Measurements from ENCODE around the gene ABCC4. TPM values are rescaled to one million over a fixed set of nuclear protein-coding genes. Genes with fewer than 3 reads are reported as not detected.

ABCC4 gene
- total RNA-seq, 1 donor from 2014 or later, result 2.5 TPM

- ATAC-seq (ENCODE audit: poor library complexity) (no peak), DNase-seq (no peak)
- intact Hi-C loops (cut with DNase I), result no loop called here
Measured at GRCh38 chr13:94996445-94996844, 304.8 kb downstream of the ABCC4 start.

GRCh38 chr13:94994506-94994905, 306.7 kb downstream of the ABCC4 start:
- no peak for ATAC-seq (ENCODE audit: poor library complexity)
- DNase-seq, result no peak
- intact Hi-C loops (cut with DNase I), result no loop called here

GRCh38 chr13:94993616-94994015, 307.6 kb downstream of the ABCC4 start:
- no peak for ATAC-seq (ENCODE audit: poor library complexity)

GRCh38 chr13:94992036-94992960, 309.0 kb downstream of the ABCC4 start:
- intact Hi-C loops (cut with DNase I), result no loop called here
- DNase-seq, result no peak
- ATAC-seq (ENCODE audit: poor library complexity), result no peak

More at GRCh38 chr13:94993616-94994015, 307.6 kb downstream of the ABCC4 start:
- intact Hi-C loops (cut with DNase I), result no loop called here
- no peak for DNase-seq

- intact Hi-C loops (cut with DNase I), result no loop called here
- ATAC-seq (ENCODE audit: poor library complexity) (no peak), DNase-seq (no peak)
Measured at GRCh38 chr13:94988654-94989053, 312.6 kb downstream of the ABCC4 start.

- intact Hi-C loops (cut with DNase I), result no loop called here
- no peak for DNase-seq
- ATAC-seq (ENCODE audit: poor library complexity), result no peak
Measured at GRCh38 chr13:94987869-94988268, 313.4 kb downstream of the ABCC4 start.

GRCh38 chr13:94987081-94987480, 314.2 kb downstream of the ABCC4 start:
- intact Hi-C loops (cut with DNase I), result no loop called here
- DNase-seq, result no peak
- ATAC-seq (ENCODE audit: poor library complexity), result no peak

GRCh38 chr13:94984958-94985357, 316.3 kb downstream of the ABCC4 start:
- intact Hi-C loops (cut with DNase I), result no loop called here
- DNase-seq (no peak), ATAC-seq (ENCODE audit: poor library complexity) (no peak)

GRCh38 chr13:94978516-94978915, 322.7 kb downstream of the ABCC4 start:
- ATAC-seq (ENCODE audit: poor library complexity), result no peak
- DNase-seq, result no peak
- intact Hi-C loops (cut with DNase I), result no loop called here

- no peak for DNase-seq
- ATAC-seq (ENCODE audit: poor library complexity), result no peak
- intact Hi-C loops (cut with DNase I), result no loop called here
Measured at GRCh38 chr13:94974015-94974951, 327.0 kb downstream of the ABCC4 start.

GRCh38 chr13:94972262-94972661, 329.0 kb downstream of the ABCC4 start:
- ATAC-seq (ENCODE audit: poor library complexity), result no peak
- intact Hi-C loops (cut with DNase I), result no loop called here
- no peak for DNase-seq
